Activated CD4-positive, alpha-beta T cell treated with anti-CD3 and anti-CD28 coated beads, Interleukin-2, Interleukin-6, amounts not matched to agents 100 ng/mL and 50 ng/mL, durations not matched to agents 16 hours and 8 hours (primary cell): ENCODE data around the gene FAM9C.
"Not testable (repeated sequence)": the region's sequence is repeated elsewhere in the genome, so short reads cannot be mapped to it uniquely, and the experiment has no call there.

Source experiments
- DNase-seq: peaks from one replicate; pipeline ENCODE4 v3.0.0-alpha.2; 2020

Gene FAM9C

DNA sequence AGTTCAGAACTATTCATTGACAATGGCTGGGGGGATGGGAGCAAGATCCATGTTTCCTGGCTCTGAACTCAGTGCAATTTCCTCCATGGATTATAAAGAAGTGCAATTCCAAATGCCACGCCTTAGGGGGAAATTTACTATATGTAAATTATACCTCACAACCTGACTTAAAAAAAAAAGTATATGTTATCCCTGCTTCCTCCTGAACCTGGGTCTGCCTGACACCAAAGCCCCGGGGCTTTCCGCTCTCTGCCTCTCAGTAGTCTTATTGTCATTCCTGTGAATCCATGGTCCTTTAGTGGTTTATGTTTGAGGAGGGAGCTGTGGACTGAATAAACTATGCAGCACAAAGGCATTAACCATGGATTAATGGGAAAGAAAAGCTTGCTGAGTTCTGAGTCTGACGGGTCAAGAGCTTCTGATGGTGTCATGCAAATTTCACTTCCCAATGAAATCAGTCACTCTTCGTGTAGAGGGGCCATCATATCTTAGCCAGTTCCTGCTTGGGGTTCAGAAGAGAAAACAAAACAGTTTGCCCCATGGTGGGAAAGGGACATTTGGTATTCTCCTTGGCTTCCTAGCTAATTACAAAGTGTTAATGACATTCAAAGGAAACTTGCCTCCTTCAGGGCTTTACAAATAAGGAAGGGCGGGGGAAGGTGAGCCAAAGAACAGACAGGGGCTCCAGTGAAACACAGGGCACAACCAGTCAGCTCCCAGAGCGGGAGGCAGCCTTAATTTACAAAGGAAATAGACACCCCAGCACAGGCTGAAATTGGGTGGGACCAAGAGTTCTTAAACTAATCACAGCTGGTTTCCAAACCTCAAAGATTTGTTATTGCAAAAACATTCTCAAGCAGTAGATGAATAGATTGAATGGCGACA is 14.3 kb downstream of the FAM9C start:
- no peak for DNase-seq

DNA sequence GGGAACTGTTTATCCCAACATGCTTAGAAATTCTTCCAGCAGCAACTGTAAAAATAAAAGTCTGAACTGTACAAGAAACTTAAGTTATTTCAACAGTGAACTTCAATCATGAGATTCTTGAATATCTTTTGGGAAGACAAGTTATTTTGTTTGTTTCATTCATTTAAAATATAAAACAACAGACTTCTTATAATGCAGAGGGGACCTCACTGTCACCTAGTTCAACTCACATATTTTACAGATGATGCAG is 14.9 kb downstream of the FAM9C start:
- no peak for DNase-seq

DNA sequence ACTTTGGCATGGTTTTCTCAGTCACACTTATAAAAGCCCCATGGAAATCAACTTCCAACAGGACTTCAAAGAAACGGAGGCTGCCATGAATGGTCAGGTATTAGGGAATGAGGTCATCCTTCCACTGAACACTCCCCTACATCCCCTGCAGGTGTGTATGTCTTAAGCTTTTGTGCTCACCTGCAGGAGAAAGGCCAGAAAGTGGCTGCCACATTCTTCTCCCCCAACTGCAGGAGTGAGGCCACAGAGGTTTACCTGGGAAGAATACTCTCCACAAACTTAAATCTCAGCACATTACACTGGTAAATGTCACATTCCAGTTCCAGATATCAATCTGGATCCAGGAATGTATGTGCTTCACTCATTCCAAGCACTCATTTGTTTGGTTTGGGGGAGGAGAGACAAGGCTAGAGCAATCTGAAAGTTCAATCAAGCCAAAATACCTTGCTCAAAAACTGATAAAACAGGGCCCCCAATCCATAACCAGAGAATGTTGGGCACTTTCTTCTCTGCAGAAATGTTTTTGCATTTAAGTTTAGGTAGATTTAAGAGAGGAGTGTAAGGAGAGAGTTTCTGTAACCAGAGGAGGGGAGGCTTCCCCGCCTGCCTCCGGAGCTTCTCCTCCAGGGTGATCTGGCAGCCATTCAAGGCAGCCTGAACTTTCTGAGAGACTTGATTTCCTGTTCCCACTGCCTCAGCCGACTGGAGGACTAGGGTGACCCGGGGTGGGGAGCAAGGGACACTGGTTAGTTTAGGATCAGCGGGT is 15.4 kb downstream of the FAM9C start:
- DNase-seq = no peak

DNA sequence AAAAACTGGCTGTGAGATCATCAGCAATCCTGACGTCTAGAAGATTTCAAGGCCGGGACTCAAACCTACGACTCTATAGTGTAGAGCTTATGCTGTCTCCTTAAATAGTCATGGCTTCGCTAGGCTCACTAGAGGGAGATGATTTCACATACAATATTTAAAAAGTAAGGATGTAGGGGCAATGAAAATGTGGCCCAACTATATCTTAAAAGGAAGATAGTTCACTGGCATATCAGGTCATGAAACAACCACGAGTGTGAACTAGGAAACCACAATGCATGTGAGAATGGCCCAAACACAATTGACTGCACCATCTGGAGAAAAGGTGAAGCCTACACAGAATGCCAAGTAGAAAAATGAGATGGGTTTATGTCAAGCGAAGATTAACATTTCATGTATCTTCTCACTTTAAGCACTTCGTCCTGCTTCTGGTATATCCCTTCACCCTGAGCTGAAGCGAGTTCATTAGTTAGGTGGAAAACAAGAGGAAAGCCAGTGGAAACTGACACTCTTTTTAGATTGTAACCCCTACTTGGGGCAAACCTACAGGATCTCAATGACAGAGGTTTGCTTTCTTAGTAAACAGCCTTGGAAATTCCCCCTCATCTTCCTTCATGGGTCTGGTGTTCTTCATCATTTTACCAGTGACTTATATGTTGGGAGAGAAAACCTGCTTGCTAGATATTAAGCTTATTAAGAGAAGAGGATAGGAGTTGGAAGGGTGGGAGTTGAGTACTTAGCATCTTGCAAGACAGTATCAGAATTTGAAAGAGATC is 17.4 kb downstream of the FAM9C start:
- no peak for DNase-seq

DNA sequence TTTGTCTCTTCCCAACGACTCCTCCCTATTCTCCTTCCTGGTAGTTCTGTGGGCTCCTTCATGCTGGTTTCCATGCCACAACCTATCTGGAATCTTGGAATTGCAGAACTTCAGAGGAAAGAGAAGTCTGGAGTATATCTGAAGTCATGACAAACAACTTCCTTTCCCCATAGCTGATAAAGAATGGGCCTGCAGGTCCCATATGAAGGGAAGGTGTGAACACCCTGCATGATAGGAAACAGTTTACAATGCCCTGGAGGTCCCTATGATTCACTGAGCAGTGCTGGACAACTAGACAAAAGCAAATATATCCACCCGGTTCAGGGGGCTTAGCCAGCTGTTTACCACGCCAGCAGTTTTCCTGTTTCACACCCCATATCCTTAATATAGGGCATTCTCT is 19.4 kb downstream of the FAM9C start:
- no peak for DNase-seq

DNA sequence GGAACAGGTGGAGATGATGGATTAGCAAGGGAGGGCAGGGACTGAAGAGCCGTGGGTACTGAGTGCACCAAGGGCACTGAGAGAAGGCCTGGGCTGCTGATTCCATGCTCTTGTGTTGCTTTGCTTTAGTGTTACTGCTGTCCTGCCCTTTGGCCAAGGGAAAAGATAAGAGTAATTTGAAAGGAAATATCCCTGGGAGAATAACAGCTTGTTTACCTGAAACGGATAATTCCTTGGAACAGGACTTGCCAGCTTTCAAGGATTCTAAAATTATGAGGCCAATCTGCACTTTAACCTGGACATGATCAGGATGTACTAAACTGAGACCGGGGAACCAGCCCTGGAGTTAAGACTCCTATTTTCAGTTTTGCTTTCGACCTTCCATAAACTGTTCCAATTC is 20.4 kb downstream of the FAM9C start:
- no peak for DNase-seq

DNA sequence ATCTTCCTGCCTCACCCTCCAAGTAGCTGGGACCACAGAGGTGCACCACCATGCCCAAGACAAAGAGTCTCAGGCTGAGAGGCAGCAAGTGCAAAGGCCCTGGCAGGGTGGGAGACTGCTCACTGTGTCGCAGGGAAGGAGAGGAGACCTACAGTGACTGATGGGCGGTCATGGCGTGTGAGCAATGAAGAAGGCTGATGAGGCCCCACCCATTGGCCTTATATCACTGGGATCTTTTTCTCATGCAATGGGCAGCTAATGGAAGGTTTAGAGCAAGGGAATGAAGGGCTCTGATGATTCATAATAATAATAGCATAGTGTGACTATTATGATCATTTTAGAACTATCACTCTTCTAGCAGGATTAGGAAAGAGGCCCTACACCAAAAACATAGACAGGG is 20.9 kb downstream of the FAM9C start:
- DNase-seq = no peak

DNA sequence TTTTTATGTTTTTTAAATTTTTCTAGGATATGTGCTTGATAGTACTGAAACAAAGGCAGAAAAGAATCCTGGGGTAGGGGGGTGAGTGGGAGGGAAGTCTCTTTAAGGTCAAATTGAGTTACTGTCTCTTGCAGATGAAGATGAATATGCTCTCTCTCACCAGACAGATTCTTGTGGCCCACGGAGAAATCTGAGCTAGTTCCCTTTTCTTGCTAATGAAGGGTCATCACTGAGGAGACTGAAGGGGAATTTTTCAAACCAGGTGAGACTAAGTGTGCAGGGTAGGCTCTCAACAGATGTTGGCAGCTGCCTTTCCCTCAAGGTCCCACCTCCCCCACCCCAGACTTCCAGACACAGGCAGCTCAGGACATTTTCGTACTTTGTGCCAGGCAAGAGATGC is 21.5 kb downstream of the FAM9C start:
- DNase-seq = no peak

DNA sequence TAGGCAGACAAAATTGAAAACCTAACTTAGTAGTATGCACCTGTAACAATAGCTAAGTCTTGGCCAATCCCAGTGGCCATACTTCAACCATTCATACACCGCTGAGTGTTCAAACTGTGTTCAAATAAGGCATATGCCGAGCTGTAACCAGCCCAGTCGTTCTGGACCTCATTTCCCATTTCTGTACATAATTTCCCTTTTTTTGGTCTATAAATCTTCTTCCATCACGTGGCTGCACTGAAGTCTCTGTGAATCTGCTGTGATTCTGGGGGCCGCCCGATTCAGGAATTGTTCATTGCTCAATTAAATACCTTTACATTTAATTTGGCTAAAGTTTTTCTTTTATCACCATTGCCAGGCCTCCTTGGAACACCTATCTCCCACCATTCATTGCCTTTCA is 27.7 kb downstream of the FAM9C start:
- not testable (repeated sequence) for DNase-seq

DNA sequence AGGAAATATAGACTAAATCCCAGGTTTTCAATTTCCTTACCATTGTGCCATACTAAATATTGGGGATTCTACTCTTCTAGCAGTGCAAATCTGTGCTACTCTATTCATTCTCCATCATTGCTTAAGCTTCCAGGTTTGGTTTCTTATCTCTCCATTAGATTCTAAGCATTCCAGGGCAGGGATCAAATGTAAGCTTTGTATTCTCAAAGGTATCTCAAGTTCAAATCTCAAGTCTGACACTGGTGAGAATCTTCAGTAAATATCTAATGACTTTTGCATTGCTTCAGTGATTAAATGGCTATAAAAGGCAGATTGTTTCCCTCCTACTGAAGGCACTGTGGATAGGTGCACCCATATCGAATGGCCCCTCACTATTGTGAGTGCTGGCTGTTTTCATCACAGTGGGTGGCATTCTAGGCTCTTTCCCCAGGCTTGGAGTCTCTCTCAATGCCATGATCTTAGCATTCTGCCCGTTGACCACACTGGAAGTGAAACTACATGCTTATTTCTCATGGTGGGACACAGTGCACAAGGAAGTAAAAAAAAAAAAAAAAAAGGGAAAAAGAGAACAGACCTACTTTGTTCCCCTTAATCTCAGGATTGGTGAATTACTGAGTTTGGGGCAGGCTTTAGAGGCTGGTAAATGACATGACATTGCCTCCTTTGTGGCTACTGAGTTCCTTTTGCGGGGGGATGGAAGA is 28.7 kb downstream of the FAM9C start:
- no peak for DNase-seq

DNA sequence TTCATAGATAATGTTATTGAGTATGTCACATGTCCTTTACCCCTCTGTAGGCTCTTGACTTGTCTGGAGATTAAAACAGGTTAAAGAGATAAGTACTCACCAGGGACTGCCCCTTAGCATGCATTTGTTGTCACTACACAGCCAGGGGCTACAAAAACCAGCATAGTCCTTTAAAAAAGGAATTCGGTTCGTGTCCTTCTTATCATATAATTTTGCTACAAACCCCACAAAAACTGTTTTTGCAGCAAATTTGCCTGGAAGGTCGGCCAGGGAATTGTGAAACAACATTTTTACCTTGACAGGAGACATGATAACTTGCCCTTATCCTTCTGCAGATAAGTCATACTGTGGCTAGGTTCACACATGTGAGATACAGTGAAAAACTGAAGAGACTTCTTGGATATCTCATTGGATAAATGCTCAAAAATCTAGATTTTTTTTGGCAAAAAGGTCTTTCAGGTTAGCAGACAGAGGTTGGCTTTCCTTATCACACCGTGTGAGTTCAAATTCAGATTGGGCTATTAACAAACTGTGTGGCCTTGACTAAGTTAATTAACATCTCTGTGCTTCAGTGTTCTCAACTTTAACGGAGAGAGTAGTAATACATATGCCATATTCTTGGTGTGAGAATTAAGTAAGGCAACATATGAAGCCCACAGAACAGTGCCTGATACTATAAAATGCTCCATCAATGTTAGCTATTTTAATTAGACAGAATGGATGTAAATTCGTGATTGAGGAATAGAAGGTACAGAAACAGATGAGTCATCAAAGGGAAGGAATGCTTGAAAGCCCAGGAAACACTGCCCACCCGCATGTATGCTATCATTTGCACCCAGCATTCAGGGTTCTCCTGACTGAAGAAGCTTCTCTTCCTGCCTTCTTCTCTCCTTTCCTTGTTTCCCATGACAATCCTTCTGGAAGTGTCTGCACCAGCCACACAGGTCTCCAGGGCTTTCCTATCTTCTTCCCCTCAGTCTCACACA is 30.0 kb downstream of the FAM9C start:
- DNase-seq = no peak

DNA sequence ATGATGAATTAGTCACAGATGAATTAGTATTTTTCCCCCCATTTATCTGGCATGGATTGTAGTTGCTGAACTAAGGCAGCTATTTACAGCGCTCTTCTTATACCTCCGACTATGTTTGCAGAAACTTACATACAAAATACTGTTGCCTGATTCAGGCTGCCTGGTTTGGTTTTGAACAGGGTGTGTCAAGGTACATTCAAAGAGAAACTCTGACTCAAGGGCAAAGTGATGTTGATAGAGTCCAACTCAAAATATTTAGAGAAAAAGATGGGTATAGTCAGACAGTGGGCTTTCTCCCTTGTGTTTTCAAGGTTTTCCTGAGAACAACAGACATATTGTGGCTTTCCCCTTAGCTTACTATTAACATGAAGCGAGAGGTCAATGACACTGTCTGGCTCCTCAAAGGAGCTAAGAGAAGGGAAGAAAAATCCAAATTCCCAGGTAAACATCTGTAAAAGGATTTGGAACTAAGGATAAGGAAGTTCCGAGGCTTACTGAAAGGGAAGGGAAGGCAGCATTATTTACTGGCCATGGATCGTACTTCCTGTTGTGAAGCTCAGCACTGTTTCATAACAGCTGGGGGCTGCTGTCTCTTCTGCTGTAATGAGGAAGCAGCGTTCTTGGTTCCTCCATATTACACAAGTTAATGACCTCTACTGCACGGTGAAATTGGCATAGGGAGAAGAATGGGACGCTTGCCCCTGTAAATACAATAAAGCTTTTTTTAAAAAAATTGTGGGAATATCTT is 30.9 kb downstream of the FAM9C start:
- peak; percentile 82 for DNase-seq

DNA sequence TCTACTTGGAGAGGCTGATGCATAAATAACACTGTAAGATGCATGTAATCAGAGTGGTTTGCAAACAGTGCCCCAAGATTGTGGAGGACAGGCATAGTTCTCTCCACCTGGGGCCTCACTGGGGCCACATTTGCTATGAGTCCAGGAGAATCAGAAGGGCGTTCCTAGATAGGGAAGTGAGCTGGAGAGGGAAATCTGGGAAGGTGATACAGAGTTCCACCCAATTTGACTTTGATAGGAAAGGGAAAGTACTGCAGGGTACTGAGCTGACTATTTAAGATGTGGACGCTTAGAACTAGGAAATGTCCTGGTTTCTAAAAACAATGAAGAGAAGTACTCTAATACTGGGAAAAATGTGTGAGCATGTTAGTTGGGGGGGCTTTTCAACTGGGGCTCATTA is 33.9 kb downstream of the FAM9C start:
- DNase-seq = no peak

DNA sequence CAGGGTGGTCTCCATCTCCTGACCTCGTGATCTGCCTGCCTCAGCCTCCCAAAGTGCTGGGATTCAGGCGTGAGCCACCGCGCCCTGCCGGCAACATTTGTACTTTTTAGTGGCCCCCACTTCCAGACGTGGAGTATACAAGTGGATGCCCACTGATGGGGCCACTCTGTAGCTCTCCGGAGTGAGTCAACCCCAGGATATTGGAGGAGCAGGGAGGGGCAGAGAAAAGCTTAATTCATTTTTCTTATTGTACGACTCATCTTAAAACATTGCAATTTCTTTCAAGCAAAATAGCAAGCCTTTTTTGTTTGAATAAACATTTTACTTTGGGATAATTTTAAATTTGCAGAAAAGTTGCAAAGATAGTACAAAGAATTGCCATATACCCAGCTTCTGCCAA is 34.6 kb downstream of the FAM9C start:
- DNase-seq = no peak

DNA sequence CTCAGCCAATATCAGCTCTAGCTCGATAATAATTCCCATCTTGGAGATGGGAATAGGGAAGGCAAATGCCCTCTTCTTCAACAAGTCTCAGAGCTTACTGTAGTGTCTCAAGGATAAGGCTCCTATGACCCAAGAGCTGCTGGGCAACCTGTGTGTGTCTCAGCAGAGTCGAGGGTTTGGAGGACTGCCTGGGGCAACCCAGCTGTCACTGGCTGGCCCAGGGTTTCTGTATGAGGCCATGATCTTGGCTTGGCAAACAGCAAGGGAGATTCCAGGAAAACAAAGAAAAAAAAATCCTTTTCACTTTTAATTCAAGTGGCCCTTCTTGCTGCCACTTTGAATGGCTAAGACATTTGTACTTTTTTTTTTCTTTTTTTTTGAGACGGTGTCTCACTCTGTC is 35.1 kb downstream of the FAM9C start:
- no peak for DNase-seq

DNA sequence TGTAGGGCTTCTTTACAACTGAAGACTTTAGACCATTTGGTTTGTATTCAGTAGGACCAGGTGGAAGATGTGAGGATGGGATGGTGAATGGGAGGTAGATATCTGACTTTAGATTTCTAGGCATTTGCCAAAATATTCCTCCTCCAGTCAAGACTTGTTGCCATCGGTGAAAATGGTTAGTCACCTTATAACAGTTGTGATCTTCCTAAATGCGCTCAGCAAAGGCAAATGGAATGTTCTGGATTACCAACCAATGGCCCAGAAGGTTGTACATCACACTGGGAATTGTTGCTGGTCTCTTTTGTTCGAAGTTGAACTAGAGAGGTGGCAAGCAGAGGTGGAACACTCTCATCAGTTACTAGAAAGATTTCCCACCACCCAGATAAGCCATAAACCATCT is 35.6 kb downstream of the FAM9C start:
- DNase-seq = no peak

DNA sequence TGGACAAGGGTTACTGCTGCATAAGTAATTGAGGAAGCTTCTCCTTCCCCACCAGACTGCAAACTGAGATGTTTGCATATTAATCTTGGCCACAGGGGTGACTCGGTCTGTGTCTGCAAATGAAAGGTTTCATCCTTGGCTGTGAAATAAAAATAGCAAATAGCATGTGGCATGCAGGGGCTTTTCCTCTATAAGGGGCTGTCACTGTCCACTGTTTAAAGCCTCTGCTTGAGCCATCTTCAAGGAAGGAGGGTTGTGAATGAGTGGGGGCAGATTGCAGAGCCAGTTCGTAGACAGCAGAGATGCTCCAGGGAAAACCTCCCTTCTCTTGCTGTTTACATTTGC is 36.3 kb downstream of the FAM9C start:
- DNase-seq = no peak

DNA sequence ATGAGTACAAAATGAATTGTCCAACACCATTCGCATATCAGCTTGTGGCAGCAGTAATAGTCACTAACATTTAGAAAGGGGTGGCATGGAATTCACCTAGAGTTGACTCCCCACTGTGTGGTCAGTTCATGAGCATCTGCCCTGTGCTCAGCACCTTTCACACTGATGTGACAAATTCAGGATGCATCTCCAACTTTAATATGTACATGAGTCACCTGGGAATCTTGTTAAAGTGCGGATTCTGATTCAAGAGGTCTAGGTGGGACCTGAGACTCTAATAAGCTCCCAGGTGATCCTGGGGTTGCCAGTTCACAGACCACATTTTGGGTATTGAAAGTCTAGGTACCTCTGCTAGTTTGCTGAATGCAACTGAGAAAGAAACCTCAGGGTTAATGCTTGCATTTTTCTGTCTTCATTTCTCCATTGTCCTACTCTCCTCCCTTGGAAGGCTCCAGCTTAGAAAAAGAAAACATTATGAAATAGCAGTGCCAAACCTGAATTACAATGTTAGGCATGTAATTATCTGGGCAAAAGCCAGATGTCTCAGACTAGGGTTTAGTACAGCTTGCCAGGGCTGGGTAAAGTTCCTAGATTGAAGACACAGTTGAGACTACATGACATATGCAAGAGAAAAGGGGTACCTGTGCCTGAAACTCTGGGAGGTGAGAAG is 36.8 kb downstream of the FAM9C start:
- no peak for DNase-seq

DNA sequence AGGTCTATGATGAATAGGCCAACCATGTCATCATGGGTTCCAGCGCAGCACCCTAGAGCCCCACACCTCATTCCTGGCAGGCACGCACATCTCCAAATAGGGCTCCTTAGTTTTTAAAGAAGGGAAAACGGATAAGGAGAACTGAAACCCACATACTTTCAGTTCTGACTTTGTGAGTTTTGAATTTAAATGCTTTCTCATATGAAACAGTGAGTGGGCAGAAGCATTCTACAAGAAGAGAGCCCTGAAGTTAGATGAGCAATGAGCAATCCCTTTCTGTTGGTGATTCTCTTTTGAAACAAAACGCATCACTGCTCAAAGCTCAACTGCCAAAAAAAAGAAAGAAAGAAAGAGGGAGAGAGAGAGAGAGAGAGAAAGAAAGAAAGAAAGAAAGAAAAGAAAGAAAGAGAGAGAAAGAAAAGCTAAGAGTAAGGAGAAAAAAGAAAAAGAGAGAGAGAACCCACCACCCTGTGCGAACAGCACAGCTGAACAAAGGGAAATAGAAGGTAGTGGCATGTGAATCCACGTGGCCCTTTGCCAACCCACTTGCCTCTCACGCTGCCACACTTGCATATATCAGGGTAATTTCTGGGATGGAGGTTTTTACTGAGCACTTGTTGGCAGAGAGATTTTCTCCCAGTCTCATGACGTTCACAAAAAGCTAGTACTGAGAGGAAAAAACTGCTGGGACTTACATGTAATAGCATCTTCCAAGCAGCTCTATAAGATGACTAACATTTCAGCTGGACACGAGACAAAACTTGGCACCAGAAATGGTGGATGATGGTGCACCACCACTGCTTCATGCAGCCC is 38.6 kb downstream of the FAM9C start:
- DNase-seq = peak; percentile 60
